KMS-11 (cell line): Measurements from ENCODE around the gene KANK3.

ENCODE experiments used
- H2AFZ ChIP-seq: fragments of 200-600 bp; sonication (generic); 2 replicates; pipeline ENCODE4 v1.6.1; 2016; ENCODE audit warnings: antibody characterized with exemption, mixed run types, low read depth
- H3K27ac ChIP-seq: fragments of 200-600 bp; sonication (generic); 2 replicates; pipeline ENCODE4 v1.6.1; 2016; ENCODE audit warnings: mild to moderate bottlenecking, mixed run types
- H3K27me3 ChIP-seq: fragments of 200-600 bp; sonication (generic); 2 replicates; pipeline ENCODE4 v1.6.1; 2017; ENCODE audit warnings: mild to moderate bottlenecking, low read depth, mixed run types, moderate library complexity; ENCODE audit not compliant: insufficient read depth
- H3K36me3 ChIP-seq: fragments of 200-600 bp; sonication (generic); 2 replicates; pipeline ENCODE4 v1.6.1; 2017; ENCODE audit warnings: mild to moderate bottlenecking, mixed run types; ENCODE audit not compliant: insufficient read depth
- H3K4me1 ChIP-seq: fragments of 200-600 bp; sonication (generic); 2 replicates; pipeline ENCODE4 v1.6.1; 2016; ENCODE audit warnings: mild to moderate bottlenecking, low read depth, mixed run types; ENCODE audit not compliant: poor library complexity, severe bottlenecking
- H3K4me2 ChIP-seq: fragments of 200-600 bp; sonication (generic); 2 replicates; pipeline ENCODE4 v1.7.0; 2016; ENCODE audit warnings: mild to moderate bottlenecking, mixed run types
- H3K4me3 ChIP-seq: fragments of 200-600 bp; sonication (generic); IDR thresholded peaks from 2 replicates; pipeline ENCODE4 v1.6.1; 2017; ENCODE audit warnings: low read depth, low read length, mixed read lengths; ENCODE audit not compliant: insufficient read depth
- H3K79me2 ChIP-seq: fragments of 200-600 bp; sonication (generic); 2 replicates; pipeline ENCODE4 v1.6.1; 2016; ENCODE audit warnings: low read depth, mixed run types; ENCODE audit not compliant: insufficient read depth
- H3K9ac ChIP-seq: fragments of 200-600 bp; sonication (generic); 2 replicates; pipeline ENCODE4 v1.6.1; 2016; ENCODE audit warnings: mild to moderate bottlenecking, mixed run types
- H4K20me1 ChIP-seq: fragments of 200-600 bp; sonication (generic); 2 replicates; pipeline ENCODE4 v1.6.1; 2016; ENCODE audit warnings: mild to moderate bottlenecking, mixed run types; ENCODE audit not compliant: insufficient read depth
- CTCF ChIP-seq: fragments of 200-600 bp; sonication (generic); conservative IDR thresholded peaks from 2 replicates; pipeline ENCODE4 v1.6.1; 2017; ENCODE audit warnings: low read depth, mild to moderate bottlenecking, antibody characterized with exemption, low read length, moderate library complexity, mixed read lengths

Gene KANK3

GRCh38 chr19:8336072-8336569, 6.9 kb downstream of the KANK3 start:
- H3K27me3 ChIP-seq = peaks cover 10% of the 10 kb centered on the region; the same call in 1 of the 2 replicates
- no peaks in the 10 kb centered on the region for H3K36me3 ChIP-seq
- H3K9ac ChIP-seq = no peak overlapping the region
- H3K79me2 ChIP-seq = no peaks in the 10 kb centered on the region
- no peak overlapping the region for H3K4me3 ChIP-seq
- H3K4me1 ChIP-seq = no peaks in the 10 kb centered on the region
- no peaks in the 10 kb centered on the region for H4K20me1 ChIP-seq
- TF ChIP-seq CTCF = no peak
- H3K4me2 ChIP-seq = no peak overlapping the region
- H2AFZ ChIP-seq = no peak overlapping the region
- no peak overlapping the region for H3K27ac ChIP-seq

- Histone ChIP-seq H2AFZ (no peak overlapping the region), H3K4me2 (no peak overlapping the region), H3K27me3 (peaks cover 7% of the 10 kb centered on the region; the same call in 1 of the 2 replicates), H3K36me3 (no peaks in the 10 kb centered on the region), H3K4me1 (no peaks in the 10 kb centered on the region), H3K79me2 (no peaks in the 10 kb centered on the region), H4K20me1 (no peaks in the 10 kb centered on the region), H3K27ac (no peak overlapping the region), H3K9ac (no peak overlapping the region), H3K4me3 (no peak overlapping the region)
- no peak for TF ChIP-seq CTCF
Measured at GRCh38 chr19:8335343-8336071, 7.6 kb downstream of the KANK3 start.

GRCh38 chr19:8334458-8335342, 8.4 kb downstream of the KANK3 start:
- Histone ChIP-seq H3K4me1 (no peaks in the 10 kb centered on the region), H3K36me3 (no peaks in the 10 kb centered on the region), H3K79me2 (no peaks in the 10 kb centered on the region), H4K20me1 (no peaks in the 10 kb centered on the region), H3K27me3 (peaks cover 7% of the 10 kb centered on the region; the same call in 1 of the 2 replicates), H2AFZ (no peak overlapping the region), H3K4me2 (no peak overlapping the region), H3K27ac (no peak overlapping the region), H3K9ac (no peak overlapping the region), H3K4me3 (no peak overlapping the region)
- TF ChIP-seq CTCF = no peak

- no peaks in the 10 kb centered on the region for H3K79me2 ChIP-seq
- H3K36me3 ChIP-seq = no peaks in the 10 kb centered on the region
- no peaks in the 10 kb centered on the region for H4K20me1 ChIP-seq
- H2AFZ ChIP-seq = no peak overlapping the region
- H3K27me3 ChIP-seq = peaks cover 7% of the 10 kb centered on the region; the same call in 1 of the 2 replicates
- H3K4me2 ChIP-seq = no peak overlapping the region
- H3K27ac ChIP-seq = no peak overlapping the region
- no peak overlapping the region for H3K9ac ChIP-seq
- no peak for TF ChIP-seq CTCF
- H3K4me1 ChIP-seq = no peaks in the 10 kb centered on the region
- no peak overlapping the region for H3K4me3 ChIP-seq
Measured at GRCh38 chr19:8333767-8334457, 9.2 kb downstream of the KANK3 start.
